ENCODE data around the gene OR1J2. TPM values are rescaled to one million over a fixed set of nuclear protein-coding genes. Genes with fewer than 3 reads are reported as not detected.
"Not testable (repeated sequence)": the region's sequence is repeated elsewhere in the genome, so short reads cannot be mapped to it uniquely, and the experiment has no call there.

The OR1J2 gene
- total RNA-seq, 3 donors from 2014 or later, result not detected

- TF ChIP-seq CTCF (IDR thresholded peaks at IDR 0.05), result no peak
- ATAC-seq (no peak), DNase-seq (no peak)
- Histone ChIP-seq H3K4me3 (no peak overlapping the region), H3K36me3 (ENCODE audit: low read depth) (no peaks in the 10 kb centered on the region), H3K9me3 (no peaks in the 10 kb centered on the region), H3K4me1 (ENCODE audit: low read depth) (no peaks in the 10 kb centered on the region)
- intact Hi-C loops (cut with DNase I, micrococcal nuclease), result no loop called here
These were observed 3.6 kb upstream of the OR1J2 start for GRCh38 chr9:122506964-122507363.

DNA sequence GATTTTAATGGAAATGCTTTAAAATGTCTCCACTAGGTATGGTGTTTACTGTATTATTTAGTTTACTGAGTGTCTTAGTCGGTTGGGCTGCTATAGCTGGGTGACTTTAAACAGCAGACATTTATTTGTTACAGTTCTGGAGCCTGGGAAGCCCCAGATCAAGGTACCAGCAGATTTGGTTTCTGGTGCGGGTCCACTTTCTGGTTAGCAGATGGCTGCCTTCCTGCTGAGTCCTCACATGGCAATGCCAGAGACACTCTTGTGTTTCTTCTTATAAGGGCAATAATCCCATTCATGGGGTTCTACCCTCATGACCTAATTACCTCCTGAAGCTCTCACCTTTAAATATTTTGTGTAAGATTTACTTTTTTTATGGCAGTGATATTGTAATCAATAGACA lies 7.6 kb downstream of the OR1J2 start:
- intact Hi-C loops (cut with DNase I, micrococcal nuclease), result no loop called here
- DNase-seq, result no peak
- no peak for ATAC-seq
- TF ChIP-seq CTCF (IDR thresholded peaks at IDR 0.05), result no peak
- Histone ChIP-seq H3K4me1 (ENCODE audit: low read depth) (no peaks in the 10 kb centered on the region), H3K36me3 (ENCODE audit: low read depth) (no peaks in the 10 kb centered on the region), H3K4me3 (no peak overlapping the region), H3K9me3 (no peaks in the 10 kb centered on the region)

DNA sequence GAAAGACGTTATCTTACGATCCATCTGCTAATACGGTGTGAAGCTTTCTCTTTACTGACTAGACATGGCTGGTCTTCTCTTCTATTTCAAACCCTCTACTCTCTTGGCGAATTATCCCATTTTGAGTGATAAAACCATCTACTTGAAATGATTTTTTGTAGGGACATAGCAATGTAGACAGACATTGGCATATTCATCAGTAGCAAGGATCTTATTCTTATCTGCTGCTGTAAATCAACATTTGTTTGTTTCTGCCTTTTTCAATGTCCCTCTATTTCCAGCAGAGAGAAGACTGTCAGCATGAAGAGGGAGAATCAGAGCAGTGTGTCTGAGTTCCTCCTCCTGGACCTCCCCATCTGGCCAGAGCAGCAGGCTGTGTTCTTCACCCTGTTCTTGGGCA lies 8.2 kb downstream of the OR1J2 start, which contains the start of gene OR1J4:
Gene OR1J4 (plus strand): TSS at position 301 of the 400 bp plus-strand sequence. CDS start 0 bp downstream, at position 301.
- TF ChIP-seq CTCF (IDR thresholded peaks at IDR 0.05), result no peak
- ATAC-seq (no peak), DNase-seq (no peak)
- Histone ChIP-seq H3K4me1 (ENCODE audit: low read depth) (no peaks in the 10 kb centered on the region), H3K36me3 (ENCODE audit: low read depth) (no peaks in the 10 kb centered on the region), H3K9me3 (no peaks in the 10 kb centered on the region), H3K4me3 (no peak within 1 kb of the TSS)
- intact Hi-C loops (cut with DNase I, micrococcal nuclease), result no loop called here

DNA sequence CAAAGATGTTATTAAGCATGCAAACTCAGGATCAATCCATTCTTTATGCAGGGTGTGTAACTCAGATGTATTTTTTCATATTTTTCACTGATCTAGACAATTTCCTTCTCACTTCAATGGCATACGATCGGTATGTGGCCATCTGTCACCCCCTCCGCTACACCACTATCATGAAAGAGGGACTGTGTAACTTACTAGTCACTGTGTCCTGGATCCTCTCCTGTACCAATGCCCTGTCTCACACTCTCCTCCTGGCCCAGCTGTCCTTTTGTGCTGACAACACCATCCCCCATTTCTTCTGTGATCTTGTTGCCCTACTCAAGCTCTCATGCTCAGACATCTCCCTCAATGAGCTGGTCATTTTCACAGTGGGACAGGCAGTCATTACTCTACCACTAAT lies 8.8 kb downstream of the OR1J2 start:
- Histone ChIP-seq H3K36me3 (ENCODE audit: low read depth) (no peaks in the 10 kb centered on the region), H3K4me1 (ENCODE audit: low read depth) (no peaks in the 10 kb centered on the region), H3K4me3 (no peak overlapping the region), H3K9me3 (no peaks in the 10 kb centered on the region)
- no peak for TF ChIP-seq CTCF (IDR thresholded peaks at IDR 0.05)
- DNase-seq (no peak), ATAC-seq (no peak)
- intact Hi-C loops (cut with DNase I, micrococcal nuclease), result no loop called here

DNA sequence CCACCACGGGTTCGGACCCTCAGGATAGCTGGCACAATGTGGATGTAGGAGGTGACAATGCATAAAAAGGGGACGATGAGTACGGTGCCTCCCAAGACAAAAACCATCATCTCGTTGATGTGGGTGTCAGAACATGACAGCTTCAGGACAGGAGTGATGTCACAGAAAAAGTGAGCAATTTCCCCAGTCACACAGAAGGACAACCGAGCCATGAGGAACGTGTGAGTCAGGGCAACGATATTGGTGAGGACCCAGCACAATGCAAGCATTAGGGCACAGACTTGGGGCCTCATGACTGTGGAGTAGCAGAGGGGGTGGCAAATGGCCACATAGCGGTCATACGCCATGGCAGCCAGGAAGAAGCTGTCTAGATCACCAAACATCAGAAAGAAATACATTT lies 16.0 kb downstream of the OR1J2 start:
- Histone ChIP-seq H3K9me3 (no peaks in the 10 kb centered on the region), H3K36me3 (ENCODE audit: low read depth) (no peaks in the 10 kb centered on the region), H3K4me1 (ENCODE audit: low read depth) (no peaks in the 10 kb centered on the region), H3K4me3 (no peak overlapping the region)
- intact Hi-C loops (cut with DNase I, micrococcal nuclease), result no loop called here
- ATAC-seq, result no peak
- DNase-seq, result no peak
- TF ChIP-seq CTCF (IDR thresholded peaks at IDR 0.05), result no peak

DNA sequence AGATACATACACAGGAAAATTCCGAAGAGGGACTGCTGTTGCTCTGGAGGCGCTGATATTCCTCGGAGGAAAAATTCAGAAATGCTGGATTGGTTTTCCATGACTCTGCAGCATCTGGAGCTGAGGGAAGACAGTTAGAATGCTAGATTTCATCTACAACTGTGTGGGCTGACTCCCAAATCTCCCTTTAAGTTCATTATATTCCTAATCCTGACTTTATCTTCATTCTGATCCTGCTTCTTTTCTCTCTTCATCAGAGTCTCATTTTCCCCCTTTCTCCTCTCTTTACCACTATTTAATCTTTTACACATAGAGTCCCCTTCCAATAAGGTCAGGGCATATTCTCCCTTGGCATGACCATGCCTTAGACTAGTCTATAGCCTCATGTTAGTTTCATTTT lies 16.6 kb downstream of the OR1J2 start, which contains the start of gene OR1N1:
Gene OR1N1 (minus strand): TSS at position 101 of the 400 bp plus-strand sequence. CDS start 0 bp downstream, at position 101.
- Histone ChIP-seq H3K9me3 (no peaks in the 10 kb centered on the region), H3K4me3 (no peak within 1 kb of the TSS), H3K36me3 (ENCODE audit: low read depth) (no peaks in the 10 kb centered on the region), H3K4me1 (ENCODE audit: low read depth) (no peaks in the 10 kb centered on the region)
- ATAC-seq (no peak), DNase-seq (no peak)
- intact Hi-C loops (cut with DNase I, micrococcal nuclease), result no loop called here
- TF ChIP-seq CTCF (IDR thresholded peaks at IDR 0.05), result no peak

GRCh38 chr9:122531157-122531556 lies 20.6 kb downstream of the OR1J2 start:
- H3K9me3 ChIP-seq; intact Hi-C loops (cut with DNase I, micrococcal nuclease); DNase-seq; H3K4me3 ChIP-seq; H3K36me3 ChIP-seq (ENCODE audit: low read depth); ATAC-seq; H3K4me1 ChIP-seq (ENCODE audit: low read depth): not testable (repeated sequence)

Measured in mucosa of descending colon (tissue), 3 donors.